ENCODE data around the gene ZBTB16.

ZBTB16 gene

DNA sequence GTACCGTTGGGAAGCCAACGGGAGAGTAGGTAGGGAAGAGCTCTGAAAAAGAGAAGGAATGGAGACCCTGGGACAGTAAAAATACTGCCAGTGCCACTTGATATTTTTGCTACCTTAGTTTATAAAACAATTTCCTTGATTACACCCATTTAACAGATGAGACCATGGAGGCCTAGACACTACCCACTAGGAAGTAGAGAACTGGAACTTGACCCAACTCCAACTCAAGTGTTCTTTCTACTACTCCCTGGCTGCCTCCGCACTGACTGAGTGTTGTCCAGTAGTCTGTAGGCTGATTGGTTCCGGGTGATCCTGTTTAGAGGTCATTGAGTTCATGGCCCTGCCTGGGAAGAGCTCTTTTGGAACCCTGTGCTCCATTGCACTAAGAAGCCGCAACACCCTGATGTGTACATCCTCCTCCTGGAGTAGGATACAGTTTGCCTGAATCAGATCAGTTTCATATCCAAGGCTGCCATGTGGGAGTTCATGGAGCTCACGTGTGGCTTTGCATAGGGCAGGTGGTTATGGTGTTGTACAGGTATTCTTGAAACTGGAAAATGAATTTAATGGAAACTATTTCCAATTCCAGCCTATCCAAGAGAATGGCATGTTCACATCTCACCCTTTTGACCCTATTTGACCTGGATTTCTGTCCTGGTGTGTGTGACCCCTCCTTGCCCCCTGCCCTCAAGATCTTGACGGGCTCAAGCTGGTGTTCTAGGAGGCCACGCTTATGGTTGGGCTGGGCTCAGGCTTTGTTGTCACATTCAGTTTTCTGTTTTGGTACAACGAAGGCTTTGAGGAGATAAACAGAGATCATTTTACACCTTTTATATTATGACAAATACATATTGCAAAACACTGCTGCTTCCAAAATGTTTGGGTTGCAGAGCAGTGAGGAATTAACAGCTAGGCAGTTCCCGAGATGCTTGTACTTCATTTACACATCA, 134.5 kb downstream of the ZBTB16 start:
- DNase-seq: no peak

DNA sequence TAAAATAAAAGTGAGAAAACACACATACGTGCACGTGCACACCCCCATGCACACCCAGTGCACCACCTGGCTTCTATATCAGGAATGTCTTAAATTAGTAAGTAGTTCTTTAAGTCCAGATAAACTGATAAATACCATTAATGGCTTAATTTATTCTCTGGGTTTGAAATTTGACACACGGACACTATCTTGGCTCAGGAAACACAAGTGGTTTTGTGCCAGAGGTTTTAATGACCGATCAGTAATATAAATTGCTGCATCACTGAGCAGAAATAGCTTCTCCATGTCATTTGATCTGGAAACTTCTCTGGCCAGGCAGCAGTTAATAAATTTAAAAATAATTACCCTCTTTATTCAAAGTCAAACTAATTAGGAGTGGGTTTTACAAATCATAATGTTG, 135.2 kb downstream of the ZBTB16 start:
- DNase-seq: no peak

GRCh38 chr11:114195151-114195550, 135.6 kb downstream of the ZBTB16 start:
- no peak for DNase-seq

- no peak for DNase-seq
Observed at GRCh38 chr11:114195981-114196731, 136.6 kb downstream of the ZBTB16 start.

DNA sequence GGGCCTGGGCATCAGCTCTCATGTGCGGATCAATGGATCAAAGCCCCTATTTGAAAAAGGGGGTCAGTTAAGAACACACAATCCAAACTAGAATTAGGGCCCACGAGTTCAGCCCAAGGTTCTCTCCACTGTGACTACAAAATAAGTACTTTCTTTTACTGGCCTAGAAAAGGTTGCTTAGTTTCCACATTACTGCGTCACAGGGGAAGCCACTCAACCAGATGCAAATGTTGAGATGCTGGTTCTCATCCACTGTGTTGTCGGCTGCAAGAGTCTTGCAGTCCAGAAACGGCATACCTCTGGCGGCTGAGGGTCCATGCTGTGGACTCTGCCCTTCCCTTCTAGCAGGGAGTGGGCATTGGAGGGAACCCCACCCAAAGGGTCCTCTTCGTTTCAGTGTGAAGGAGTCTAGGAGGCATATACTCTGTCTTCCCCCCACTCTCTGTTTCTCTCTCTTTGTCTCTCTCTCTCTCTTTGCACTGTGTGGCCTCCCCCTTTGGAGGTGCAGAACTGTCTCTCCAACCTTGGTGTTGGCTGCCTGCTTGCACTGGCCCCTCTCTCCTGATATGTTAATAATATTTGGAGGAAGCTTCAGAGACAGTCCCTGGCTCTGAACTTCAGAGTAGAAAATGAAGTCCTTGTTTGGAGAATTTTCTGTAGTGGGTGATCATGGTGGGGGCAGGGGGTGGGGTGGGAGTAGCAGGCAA, 137.6 kb downstream of the ZBTB16 start:
- DNase-seq: no peak

DNA sequence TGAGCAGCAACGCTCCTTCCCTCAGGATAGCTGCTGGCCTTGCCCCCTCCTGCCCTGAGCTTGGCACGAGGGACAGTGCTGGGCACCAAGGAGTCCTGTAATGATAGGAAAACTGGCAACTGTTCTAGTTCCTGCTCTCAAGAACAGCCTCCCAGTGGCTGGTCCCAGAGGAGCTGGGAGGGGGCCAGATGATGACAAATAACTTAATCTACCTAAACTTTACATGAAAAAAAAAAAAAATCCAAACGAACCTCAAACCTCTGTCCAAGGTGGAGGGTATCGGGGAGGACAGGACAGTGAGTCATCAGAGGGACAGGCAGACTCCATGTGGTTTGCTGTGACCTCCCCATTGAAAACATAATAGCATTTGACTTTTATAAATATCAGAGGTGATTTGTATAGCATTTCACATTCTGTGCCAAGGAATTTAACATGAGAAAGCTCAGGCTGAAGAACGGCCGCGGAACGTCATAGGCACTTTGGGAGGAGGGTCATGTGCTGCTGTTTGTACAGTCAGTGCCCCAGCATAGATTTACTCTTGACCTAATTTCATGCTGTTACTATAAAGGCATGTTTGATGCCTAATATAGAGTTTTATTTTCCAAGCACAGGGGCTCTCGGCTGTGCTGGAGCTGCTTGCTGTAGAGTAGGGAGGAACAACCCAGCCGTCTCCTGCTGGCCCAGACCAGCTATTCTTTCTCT, 138.4 kb downstream of the ZBTB16 start:
- no peak for DNase-seq

- DNase-seq: no peak
Observed at GRCh38 chr11:114199051-114199450, 139.5 kb downstream of the ZBTB16 start.

DNA sequence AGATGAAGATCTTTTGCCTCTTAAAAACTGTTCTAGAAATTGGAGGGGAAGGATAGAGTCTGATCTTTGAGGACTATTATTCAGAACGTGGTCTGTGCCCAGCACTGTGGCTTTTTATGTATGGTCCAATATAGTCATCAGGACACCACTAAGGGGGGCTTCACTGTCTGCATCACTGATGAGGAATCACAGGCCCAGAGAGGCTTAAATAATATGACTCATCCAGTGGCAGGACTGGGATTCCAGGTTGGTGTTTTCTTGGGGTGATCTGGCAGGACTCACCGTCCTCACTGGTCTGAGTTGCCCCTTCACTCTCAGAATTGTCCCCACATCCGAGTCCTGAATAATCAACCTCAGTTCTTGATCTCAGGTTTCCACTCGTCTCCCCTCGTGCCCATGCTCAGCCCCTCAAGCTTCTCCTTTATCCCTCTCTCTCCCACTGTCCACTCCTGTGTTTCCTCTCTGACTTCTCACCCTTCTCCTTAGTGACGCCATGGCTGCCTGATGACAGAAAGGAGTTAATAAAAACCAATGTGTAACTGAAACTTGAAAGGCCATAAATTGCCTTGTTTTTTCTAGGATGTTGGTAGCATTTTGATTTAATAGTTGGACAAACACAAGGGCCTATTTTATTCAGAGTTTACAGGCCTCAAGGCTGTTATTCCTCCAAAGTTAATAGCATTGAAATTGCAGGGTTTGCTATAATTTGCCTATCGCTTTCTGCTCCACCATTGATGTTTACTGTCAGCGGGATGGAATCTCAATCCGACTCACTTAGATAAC, 141.0 kb downstream of the ZBTB16 start:
- no peak for DNase-seq

DNA sequence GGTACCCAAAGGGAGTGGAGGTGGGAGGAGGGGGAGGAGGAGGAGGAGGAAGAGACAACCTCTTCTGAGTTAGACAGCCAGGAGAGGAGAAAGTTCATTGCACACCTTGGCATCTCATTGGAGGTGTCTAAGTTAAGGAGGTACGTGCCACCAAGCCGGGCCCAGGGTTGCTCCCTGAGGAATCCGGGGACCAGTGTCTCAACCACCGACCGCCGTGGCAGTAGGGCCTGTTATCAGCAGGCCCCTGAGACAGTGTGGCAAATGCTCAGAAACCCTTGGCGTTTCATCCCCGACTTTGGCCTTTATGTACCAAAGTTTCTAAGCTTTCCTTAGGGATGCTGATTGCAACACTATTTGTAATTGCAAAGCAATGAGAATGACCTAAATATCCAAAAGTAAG, 141.7 kb downstream of the ZBTB16 start:
- no peak for DNase-seq

- no peak for DNase-seq
Observed at GRCh38 chr11:114202011-114202609, 142.6 kb downstream of the ZBTB16 start.

DNA sequence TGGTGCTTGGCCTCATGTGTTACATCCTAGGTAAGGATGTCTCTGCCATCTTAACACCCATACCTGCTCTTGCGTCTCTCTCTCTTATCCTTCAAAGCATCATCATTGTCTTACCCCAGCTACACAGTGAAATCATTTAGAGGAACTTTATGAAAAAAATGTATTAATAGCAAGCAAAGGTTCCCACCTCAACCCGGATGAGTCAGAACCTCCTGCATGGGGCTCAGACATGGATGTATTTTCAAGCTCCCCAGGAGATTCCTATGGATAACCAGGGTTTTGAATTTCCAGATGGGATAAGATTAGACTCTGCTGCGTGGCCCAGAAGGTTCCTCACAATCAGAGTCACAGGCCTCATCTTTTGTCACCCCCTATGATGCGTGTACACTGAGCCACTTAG, 147.6 kb downstream of the ZBTB16 start:
- DNase-seq: no peak

GRCh38 chr11:114208377-114208776, 148.9 kb downstream of the ZBTB16 start:
- peak; percentile 15 for DNase-seq

- no peak for DNase-seq
Observed at GRCh38 chr11:114209343-114209742, 149.8 kb downstream of the ZBTB16 start.

- no peak for DNase-seq
Observed at GRCh38 chr11:114209904-114210303, 150.4 kb downstream of the ZBTB16 start.

DNA sequence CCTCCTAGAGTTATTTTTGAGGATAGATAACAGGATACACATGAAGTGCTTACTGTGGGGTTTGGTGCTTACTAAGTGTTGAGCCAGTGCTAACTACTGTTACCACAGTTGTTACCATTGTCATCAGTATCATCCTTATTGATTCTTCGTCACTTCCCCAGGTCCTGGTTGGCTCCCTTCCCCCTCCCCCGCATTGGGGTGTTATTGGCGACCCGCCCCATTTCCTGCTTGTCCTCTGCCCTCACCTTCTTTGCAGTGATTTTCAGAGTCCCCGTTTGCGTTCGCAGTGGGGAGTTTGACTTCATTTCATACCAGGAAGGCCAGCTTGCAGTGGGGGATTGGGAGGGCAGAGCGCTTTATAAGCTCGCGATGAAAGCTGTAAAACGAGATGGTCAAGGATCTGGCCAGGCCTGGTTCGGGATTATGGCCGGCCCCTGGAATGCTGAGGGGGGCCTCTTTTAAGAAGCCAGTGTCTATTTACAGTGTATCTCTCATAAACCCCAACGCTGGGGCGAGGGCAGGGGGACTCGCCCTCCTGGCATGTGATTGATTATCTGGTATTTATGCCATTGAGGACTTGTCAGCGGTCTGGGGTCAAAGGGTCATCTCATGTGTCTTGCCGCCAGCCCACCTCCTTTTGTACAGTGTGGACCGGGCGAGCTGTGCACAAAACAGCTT, 152.1 kb downstream of the ZBTB16 start:
- no peak for DNase-seq

GRCh38 chr11:114213622-114214021, 154.1 kb downstream of the ZBTB16 start:
- DNase-seq: no peak

GRCh38 chr11:114215428-114215827, 155.9 kb downstream of the ZBTB16 start:
- no peak for DNase-seq

- no peak for DNase-seq
Observed at GRCh38 chr11:114215871-114216795, 156.6 kb downstream of the ZBTB16 start.

GRCh38 chr11:114216796-114217180, 157.3 kb downstream of the ZBTB16 start:
- DNase-seq: no peak

DNA sequence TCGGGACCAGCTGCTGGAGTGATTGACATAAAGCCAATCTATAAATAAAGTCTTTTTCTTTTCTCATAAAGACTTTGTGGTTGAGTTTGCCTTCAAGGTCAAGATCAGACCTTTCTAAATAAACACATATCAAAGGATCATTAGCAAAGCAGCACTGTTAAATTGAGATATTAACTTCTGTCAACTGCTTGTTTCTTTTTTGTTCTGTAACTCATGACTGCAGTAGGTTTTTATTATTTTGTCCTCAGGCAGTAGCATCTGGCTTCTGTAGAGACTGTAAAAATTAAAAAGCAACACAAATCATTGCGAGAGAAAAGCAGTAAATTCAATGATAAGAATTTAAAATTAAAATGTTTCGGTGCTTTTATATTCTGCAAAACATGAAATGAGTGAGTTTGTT, 159.0 kb downstream of the ZBTB16 start:
- no peak for DNase-seq
